ENCODE results near the gene OR51A7.

Gene OR51A7

DNA sequence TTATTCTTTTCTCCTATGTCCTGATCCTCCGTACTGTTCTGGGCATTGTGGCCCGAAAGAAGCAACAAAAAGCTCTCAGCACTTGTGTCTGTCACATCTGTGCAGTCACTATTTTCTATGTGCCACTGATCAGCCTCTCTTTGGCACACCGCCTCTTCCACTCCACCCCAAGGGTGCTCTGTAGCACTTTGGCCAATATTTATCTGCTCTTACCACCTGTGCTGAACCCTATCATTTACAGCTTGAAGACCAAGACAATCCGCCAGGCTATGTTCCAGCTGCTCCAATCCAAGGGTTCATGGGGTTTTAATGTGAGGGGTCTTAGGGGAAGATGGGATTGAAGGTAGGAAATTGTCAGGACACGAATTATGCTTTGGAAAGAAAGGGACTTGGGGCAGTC is 21.0 kb upstream of the OR51A7 start:
- TF ChIP-seq, protein P1, sequence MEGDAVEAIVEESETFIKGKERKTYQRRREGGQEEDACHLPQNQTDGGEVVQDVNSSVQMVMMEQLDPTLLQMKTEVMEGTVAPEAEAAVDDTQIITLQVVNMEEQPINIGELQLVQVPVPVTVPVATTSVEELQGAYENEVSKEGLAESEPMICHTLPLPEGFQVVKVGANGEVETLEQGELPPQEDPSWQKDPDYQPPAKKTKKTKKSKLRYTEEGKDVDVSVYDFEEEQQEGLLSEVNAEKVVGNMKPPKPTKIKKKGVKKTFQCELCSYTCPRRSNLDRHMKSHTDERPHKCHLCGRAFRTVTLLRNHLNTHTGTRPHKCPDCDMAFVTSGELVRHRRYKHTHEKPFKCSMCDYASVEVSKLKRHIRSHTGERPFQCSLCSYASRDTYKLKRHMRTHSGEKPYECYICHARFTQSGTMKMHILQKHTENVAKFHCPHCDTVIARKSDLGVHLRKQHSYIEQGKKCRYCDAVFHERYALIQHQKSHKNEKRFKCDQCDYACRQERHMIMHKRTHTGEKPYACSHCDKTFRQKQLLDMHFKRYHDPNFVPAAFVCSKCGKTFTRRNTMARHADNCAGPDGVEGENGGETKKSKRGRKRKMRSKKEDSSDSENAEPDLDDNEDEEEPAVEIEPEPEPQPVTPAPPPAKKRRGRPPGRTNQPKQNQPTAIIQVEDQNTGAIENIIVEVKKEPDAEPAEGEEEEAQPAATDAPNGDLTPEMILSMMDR (IDR thresholded peaks at IDR 0.05; ENCODE audit: low read depth, low read length): no peak

DNA sequence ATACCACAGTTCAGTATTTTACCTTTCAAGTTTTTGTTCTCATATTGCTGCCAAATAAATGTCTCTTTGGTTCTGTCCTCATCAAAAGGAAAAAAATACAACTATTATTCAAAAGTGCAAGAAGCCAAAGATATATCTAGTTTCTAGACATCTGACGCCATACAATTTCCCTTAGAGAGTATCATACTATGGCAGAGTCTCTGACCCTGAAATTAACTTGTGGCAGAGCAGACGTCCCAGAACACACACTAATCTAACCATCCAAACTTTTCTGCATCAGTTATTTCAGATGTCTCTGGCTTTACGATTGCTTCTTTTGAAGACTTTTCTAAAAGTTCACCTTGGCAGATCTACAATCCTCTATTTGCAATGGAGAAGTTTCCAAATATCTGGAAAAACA is 19.2 kb upstream of the OR51A7 start:
- TF ChIP-seq, protein P1 (IDR thresholded peaks at IDR 0.05; ENCODE audit: low read depth, low read length): no peak

More for the DNA sequence above, 21.0 kb upstream of the OR51A7 start:
- H3K4me3 ChIP-seq (ENCODE audit: low read depth, low read length): no peak overlapping the region

DNA sequence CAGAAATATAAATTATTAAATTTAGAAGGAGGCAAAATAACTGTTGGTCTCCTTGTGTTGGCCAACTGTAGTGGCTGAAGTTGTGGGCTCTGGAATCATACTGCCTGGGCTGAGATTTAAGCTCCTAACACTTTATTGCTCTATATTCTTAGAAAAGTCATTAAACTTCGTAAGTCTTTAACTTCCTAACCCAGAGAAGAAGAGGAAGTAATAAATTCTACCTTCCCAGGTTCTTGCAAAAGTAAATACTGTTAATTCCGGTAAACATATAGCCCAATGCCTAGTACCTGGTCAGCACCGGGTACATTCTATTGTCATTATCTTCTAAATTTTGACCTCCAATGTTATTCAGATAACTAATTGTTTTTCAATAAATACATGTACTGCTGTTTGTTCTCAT is 17.4 kb upstream of the OR51A7 start:
- no peak overlapping the region for H3K4me3 ChIP-seq (ENCODE audit: low read depth, low read length)
- TF ChIP-seq, protein P1 (IDR thresholded peaks at IDR 0.05; ENCODE audit: low read depth, low read length): no peak

More for the DNA sequence above, 19.2 kb upstream of the OR51A7 start:
- H3K4me3 ChIP-seq (ENCODE audit: low read depth, low read length): no peak overlapping the region

DNA sequence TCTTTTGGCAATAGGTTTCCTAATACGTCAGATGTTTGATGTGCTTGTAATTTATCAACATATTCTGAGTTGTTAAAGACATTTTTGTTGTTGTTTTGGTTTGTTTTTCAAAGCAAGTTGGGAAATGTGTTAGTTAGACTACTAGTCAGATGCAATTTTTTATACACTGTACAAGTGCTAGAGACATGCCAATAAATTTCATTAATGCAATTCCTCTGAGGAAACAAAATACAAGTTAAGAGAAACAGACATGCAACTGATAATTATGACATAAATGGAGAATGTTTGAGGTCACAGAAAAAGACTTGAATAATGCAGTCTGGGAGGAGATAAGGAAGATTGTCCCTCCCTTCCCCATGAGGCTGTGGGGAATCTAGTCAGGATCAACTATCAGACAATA is 16.0 kb upstream of the OR51A7 start:
- TF ChIP-seq, protein P1 (IDR thresholded peaks at IDR 0.05; ENCODE audit: low read depth, low read length): no peak
- no peak overlapping the region for H3K4me3 ChIP-seq (ENCODE audit: low read depth, low read length)

DNA sequence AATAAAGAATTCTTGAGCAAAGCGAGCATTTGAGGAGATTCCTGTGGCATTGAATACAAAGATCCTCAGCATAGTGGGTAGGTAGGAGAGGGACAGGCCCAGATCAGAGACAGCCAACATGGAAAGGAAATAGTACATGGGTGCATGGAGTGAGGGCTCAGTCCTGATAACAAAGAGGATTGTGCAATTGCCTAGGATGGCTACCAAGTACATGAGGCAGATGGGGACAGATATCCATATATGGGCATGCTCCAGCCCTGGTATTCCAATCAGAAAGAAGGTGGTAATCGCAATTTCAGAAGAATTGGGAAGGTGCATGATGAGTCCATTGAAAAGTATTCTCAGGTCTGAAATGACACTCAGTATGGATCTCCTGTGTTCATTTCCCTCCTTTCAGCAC is 13.3 kb upstream of the OR51A7 start:
- TF ChIP-seq, protein P1 (IDR thresholded peaks at IDR 0.05; ENCODE audit: low read depth, low read length): no peak
- no peak overlapping the region for H3K4me3 ChIP-seq (ENCODE audit: low read depth, low read length)

DNA sequence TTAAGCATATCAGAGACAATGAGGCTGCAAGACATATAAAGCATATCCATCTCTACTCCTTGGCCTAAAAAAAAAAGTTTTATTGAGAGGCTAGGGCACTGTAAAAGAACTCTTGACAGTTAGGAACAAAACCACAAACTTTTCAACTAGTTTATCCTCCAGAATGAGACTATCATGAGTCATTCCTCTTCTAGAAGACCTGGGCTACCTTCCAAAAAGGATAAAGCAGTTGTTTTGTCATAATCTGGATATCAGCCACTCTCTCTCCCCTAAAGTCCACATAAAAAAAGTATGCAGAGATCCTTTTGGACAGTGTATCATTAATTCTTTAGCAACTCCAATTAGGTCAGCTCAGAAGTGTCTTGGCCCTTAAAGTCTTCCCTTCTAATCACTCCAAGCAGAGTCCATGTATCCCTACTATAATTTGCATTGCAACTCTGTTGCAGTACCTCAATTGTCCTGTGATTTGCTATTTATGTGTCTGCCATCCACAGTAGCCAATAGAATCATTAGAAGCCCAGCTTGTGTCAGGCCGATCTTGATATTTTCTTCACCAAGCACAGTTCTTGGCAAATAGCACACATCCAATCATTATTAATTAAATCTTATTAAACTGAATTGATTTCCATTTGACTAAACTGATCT is 11.5 kb upstream of the OR51A7 start:
- TF ChIP-seq, protein P1 (IDR thresholded peaks at IDR 0.05; ENCODE audit: low read depth, low read length): peak; percentile 9; the same call in 1 of the 2 replicates
- no peak overlapping the region for H3K4me3 ChIP-seq (ENCODE audit: low read depth, low read length)

DNA sequence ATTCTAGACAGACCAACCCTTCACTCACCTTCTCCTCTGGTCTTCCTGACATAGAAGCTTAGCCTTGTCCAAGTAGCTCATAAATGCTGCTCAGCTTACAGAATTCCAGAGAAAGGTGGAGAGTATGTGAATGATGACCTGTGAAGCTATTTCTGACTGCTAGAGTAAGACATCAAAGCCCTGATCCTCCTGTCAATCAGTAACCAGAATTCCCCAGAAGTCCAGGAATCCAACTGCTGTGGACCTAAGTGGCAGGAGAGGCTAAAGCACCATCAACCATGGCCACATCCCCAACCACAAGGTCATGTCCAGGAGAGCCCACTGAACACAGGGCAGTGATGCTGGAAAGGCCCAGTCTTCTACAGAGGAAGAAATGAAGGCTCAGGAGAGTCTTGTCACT is 13.0 kb downstream of the OR51A7 start:
- TF ChIP-seq, protein P1 (IDR thresholded peaks at IDR 0.05; ENCODE audit: low read depth, low read length): no peak
- H3K4me3 ChIP-seq (ENCODE audit: low read depth, low read length): no peak overlapping the region

Measured in WI38 (cell line).